GM19351 (cell line): ENCODE data around the gene NKD1.

Experiments
- ATAC-seq: cut with Tn5 transposase; IDR thresholded peaks from one replicate; pipeline ENCODE4 v1.9.1; 2021; ENCODE audit warnings: mild to moderate bottlenecking, moderate library complexity; ENCODE audit not compliant: unreplicated experiment

Gene NKD1

GRCh38 chr16:50519001-50519400, 29.2 kb upstream of the NKD1 start:
- ATAC-seq, result no peak

GRCh38 chr16:50519602-50520001, 28.6 kb upstream of the NKD1 start:
- ATAC-seq, result no peak

- no peak for ATAC-seq
These were observed 27.5 kb upstream of the NKD1 start for GRCh38 chr16:50520451-50521245.

- ATAC-seq, result no peak
These were observed 26.8 kb upstream of the NKD1 start for GRCh38 chr16:50521246-50521900.

GRCh38 chr16:50522324-50522723, 25.9 kb upstream of the NKD1 start:
- ATAC-seq, result no peak

- ATAC-seq, result no peak
These were observed 24.5 kb upstream of the NKD1 start for GRCh38 chr16:50523710-50524109.

GRCh38 chr16:50525262-50525661, 22.9 kb upstream of the NKD1 start:
- ATAC-seq, result no peak

GRCh38 chr16:50525716-50526115, 22.5 kb upstream of the NKD1 start:
- no peak for ATAC-seq

GRCh38 chr16:50526249-50526648, 21.9 kb upstream of the NKD1 start:
- no peak for ATAC-seq

- no peak for ATAC-seq
These were observed 21.4 kb upstream of the NKD1 start for GRCh38 chr16:50526796-50527195.

- no peak for ATAC-seq
These were observed 19.4 kb upstream of the NKD1 start for GRCh38 chr16:50528820-50529219.

GRCh38 chr16:50529334-50529733, 18.9 kb upstream of the NKD1 start:
- ATAC-seq, result no peak

GRCh38 chr16:50530277-50531236, 17.6 kb upstream of the NKD1 start:
- no peak for ATAC-seq

- no peak for ATAC-seq
These were observed 16.8 kb upstream of the NKD1 start for GRCh38 chr16:50531359-50531758.

GRCh38 chr16:50531901-50532300, 16.3 kb upstream of the NKD1 start:
- ATAC-seq, result no peak

GRCh38 chr16:50532576-50532975, 15.6 kb upstream of the NKD1 start:
- ATAC-seq, result no peak

- no peak for ATAC-seq
These were observed 14.9 kb upstream of the NKD1 start for GRCh38 chr16:50533317-50533716.

- ATAC-seq, result no peak
These were observed 14.1 kb upstream of the NKD1 start for GRCh38 chr16:50534091-50534490.

- no peak for ATAC-seq
These were observed 13.6 kb upstream of the NKD1 start for GRCh38 chr16:50534556-50534955.

- no peak for ATAC-seq
These were observed 13.2 kb upstream of the NKD1 start for GRCh38 chr16:50534958-50535357.

GRCh38 chr16:50535506-50536257, 12.5 kb upstream of the NKD1 start:
- no peak for ATAC-seq
